HepG2 (cell line): ENCODE measurements around the gene CCDC120. TPM values are rescaled to one million over a fixed set of nuclear protein-coding genes. Genes with fewer than 3 reads are reported as not detected.

Source experiments
- AHDC1 ChIP-seq: sonication (generic); formaldehyde crosslinking; IDR thresholded peaks from 2 replicates; pipeline ENCODE4 v1.5.1; 2020; ENCODE audit warnings: mild to moderate bottlenecking, missing genetic modification reagents, borderline replicate concordance
- CCAR2 ChIP-seq: fragments of 200-400 bp; formaldehyde crosslinking; optimal IDR thresholded peaks from 2 replicates; pipeline ENCODE3; 2018; ENCODE audit warnings: low read depth, mild to moderate bottlenecking, low read length, moderate library complexity
- CENPT ChIP-seq: sonication (generic); formaldehyde crosslinking; IDR thresholded peaks from 2 replicates; pipeline ENCODE4 v1.8.0; 2022; ENCODE audit warnings: low read depth, mild to moderate bottlenecking, moderate library complexity, missing genetic modification reagents
- GATAD2A ChIP-seq: IDR thresholded peaks from 2 replicates; pipeline ENCODE4 v1.6.1; 2016
- HDAC1 ChIP-seq: sonication (generic); formaldehyde crosslinking; IDR thresholded peaks from 2 replicates; pipeline ENCODE4 v1.5.1; 2020; ENCODE audit warnings: mild to moderate bottlenecking, missing genetic modification reagents
- NFE2L2 ChIP-seq: fragments of 150-350 bp; IDR thresholded peaks from 2 replicates; pipeline ENCODE4 v1.6.1; 2014; ENCODE audit warnings: low read length
- SAFB2 ChIP-seq: sonication (generic); formaldehyde crosslinking; IDR thresholded peaks from 2 replicates; pipeline ENCODE4 v1.5.1; 2020; ENCODE audit warnings: missing genetic modification reagents, low read depth, mild to moderate bottlenecking, borderline replicate concordance
- XBP1 ChIP-seq: sonication (generic); formaldehyde crosslinking; IDR thresholded peaks from 2 replicates; pipeline ENCODE4 v1.5.0; 2020; ENCODE audit warnings: missing genetic modification reagents
- ZNF530 ChIP-seq: sonication (generic); formaldehyde crosslinking; IDR thresholded peaks from 2 replicates; pipeline ENCODE4 v1.5.0; 2020; ENCODE audit warnings: low read depth, mild to moderate bottlenecking, missing genetic modification reagents
- ZNF550 ChIP-seq: sonication (generic); formaldehyde crosslinking; IDR thresholded peaks from 2 replicates; pipeline ENCODE4 v1.4.0; 2020; ENCODE audit warnings: mild to moderate bottlenecking, missing genetic modification reagents, borderline replicate concordance
- ZNF768 ChIP-seq: sonication (generic); formaldehyde crosslinking; IDR thresholded peaks from 2 replicates; pipeline ENCODE4 v1.4.0; 2020; ENCODE audit warnings: missing genetic modification reagents
- ZNF780A ChIP-seq: sonication (generic); formaldehyde crosslinking; IDR thresholded peaks from 2 replicates; pipeline ENCODE4 v1.8.0; 2022; ENCODE audit warnings: mild to moderate bottlenecking, missing genetic modification reagents, moderate library complexity
- polyA plus RNA-seq, 8 experiments: library from polyadenylated mRNA; depleted of rRNA in 3 of 8; stranded (reverse) in 7 of 8; unstranded in 1 of 8; fragments of >200 nt; fragmentation: Illumina TruSeq in 4 of 8; extraction: Trizol in 4 of 8; gene quantifications; 2 replicates each; pipeline versions ENCODE4 v1.2.1 to v1.2.3, GENCODE V29; 2011 to 2016; ENCODE audit warnings: low read depth in 4 of 8, missing spikeins in 1 of 8, mixed read lengths in 1 of 8; ENCODE audit not compliant: insufficient read depth in 1 of 8
- total RNA-seq, 5 experiments: library from RNA; depleted of rRNA; stranded (reverse); fragments of >200 nt; fragmentation: Illumina TruSeq; extraction: Trizol; gene quantifications; 2 replicates each; pipeline ENCODE4 v1.2.3, GENCODE V29; 2016; ENCODE audit warnings: low read depth in 1 of 5
- TF ChIP-seq, protein P1 (sequence below): sonication (generic); formaldehyde crosslinking; IDR thresholded peaks from 2 replicates; pipeline ENCODE4 v1.5.0; 2020; ENCODE audit warnings: mild to moderate bottlenecking, missing genetic modification reagents, borderline replicate concordance
- TF ChIP-seq, protein P2 (sequence below): sonication (generic); formaldehyde crosslinking; IDR thresholded peaks from 2 replicates; pipeline ENCODE4 v1.8.0; 2022; ENCODE audit warnings: missing genetic modification reagents, mild to moderate bottlenecking, inconsistent platforms, borderline replicate concordance

CCDC120 gene
- total and polyA plus RNA-seq, 2 of the 13 experiments (the other 11 are each of a cell fraction or from before 2014, with no cell fraction given) = 0.89 to 3.2 TPM

GRCh38 chrX:49079489-49080428 lies 21.0 kb downstream of the CCDC120 start, which contains the start of gene WDR45 (continued):
- TF ChIP-seq, protein P1, sequence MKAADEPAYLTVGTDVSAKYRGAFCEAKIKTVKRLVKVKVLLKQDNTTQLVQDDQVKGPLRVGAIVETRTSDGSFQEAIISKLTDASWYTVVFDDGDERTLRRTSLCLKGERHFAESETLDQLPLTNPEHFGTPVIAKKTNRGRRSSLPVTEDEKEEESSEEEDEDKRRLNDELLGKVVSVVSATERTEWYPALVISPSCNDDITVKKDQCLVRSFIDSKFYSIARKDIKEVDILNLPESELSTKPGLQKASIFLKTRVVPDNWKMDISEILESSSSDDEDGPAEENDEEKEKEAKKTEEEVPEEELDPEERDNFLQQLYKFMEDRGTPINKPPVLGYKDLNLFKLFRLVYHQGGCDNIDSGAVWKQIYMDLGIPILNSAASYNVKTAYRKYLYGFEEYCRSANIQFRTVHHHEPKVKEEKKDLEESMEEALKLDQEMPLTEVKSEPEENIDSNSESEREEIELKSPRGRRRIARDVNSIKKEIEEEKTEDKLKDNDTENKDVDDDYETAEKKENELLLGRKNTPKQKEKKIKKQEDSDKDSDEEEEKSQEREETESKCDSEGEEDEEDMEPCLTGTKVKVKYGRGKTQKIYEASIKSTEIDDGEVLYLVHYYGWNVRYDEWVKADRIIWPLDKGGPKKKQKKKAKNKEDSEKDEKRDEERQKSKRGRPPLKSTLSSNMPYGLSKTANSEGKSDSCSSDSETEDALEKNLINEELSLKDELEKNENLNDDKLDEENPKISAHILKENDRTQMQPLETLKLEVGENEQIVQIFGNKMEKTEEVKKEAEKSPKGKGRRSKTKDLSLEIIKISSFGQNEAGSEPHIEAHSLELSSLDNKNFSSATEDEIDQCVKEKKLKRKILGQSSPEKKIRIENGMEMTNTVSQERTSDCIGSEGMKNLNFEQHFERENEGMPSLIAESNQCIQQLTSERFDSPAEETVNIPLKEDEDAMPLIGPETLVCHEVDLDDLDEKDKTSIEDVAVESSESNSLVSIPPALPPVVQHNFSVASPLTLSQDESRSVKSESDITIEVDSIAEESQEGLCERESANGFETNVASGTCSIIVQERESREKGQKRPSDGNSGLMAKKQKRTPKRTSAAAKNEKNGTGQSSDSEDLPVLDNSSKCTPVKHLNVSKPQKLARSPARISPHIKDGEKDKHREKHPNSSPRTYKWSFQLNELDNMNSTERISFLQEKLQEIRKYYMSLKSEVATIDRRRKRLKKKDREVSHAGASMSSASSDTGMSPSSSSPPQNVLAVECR (CRISPR knock-in tag) = peak; percentile 73; the same call in 1 of the 2 replicates
- no peak for TF ChIP-seq CENPT (CRISPR knock-in tag)
- no peak for TF ChIP-seq XBP1 (CRISPR knock-in tag)
- no peak for TF ChIP-seq GATAD2A (CRISPR knock-in tag)
- no peak for TF ChIP-seq SAFB2
- TF ChIP-seq ZNF768 = no peak
- peak; percentile 39; the same call in 1 of the 2 replicates for TF ChIP-seq AHDC1 (CRISPR knock-in tag)
- TF ChIP-seq CCAR2 = no peak
- no peak for TF ChIP-seq ZNF780A (CRISPR knock-in tag)
- TF ChIP-seq HDAC1 (CRISPR knock-in tag) = peak; percentile 68; the same call in 1 of the 2 replicates
- no peak for TF ChIP-seq ZNF550 (CRISPR knock-in tag)
- no peak for TF ChIP-seq ZNF530
- no peak for TF ChIP-seq NFE2L2
- TF ChIP-seq, protein P2, sequence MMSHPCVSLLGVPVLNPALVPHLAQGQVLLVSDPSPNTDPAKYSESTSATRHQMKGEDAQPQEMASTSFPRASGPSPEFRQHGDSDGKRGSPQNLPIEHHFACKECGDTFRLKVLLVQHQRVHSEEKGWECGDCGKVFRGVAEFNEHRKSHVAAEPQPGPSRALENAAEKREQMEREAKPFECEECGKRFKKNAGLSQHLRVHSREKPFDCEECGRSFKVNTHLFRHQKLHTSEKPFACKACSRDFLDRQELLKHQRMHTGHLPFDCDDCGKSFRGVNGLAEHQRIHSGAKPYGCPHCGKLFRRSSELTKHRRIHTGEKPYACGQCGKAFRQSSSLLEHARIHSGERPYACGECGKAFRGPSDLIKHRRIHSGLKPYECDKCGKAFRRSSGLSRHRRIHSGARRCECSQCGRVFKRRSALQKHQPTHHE (CRISPR knock-in tag) = peak; percentile 41; the same call in 1 of the 2 replicates
